Panc1 (cell line): Measurements from ENCODE around the gene KRT7.
"Not testable (repeated sequence)": the region's sequence is repeated elsewhere in the genome, so short reads cannot be mapped to it uniquely, and the experiment has no call there.

ENCODE experiments used
- CTCF ChIP-seq: fragments of 450-650 bp; IDR thresholded peaks from 2 replicates; pipeline ENCODE4 v1.5.1; 2017; ENCODE audit warnings: mild to moderate bottlenecking
- SIN3A ChIP-seq: IDR thresholded peaks from 2 replicates; pipeline ENCODE4 v1.6.1; 2012; ENCODE audit warnings: low read depth, mild to moderate bottlenecking, low read length, moderate library complexity, borderline replicate concordance; ENCODE audit not compliant: insufficient read depth

GRCh38 chr12:52287816-52288805 lies 55.1 kb downstream of the KRT7 start:
- not testable (repeated sequence) for TF ChIP-seq CTCF, SIN3A
